Measurements from ENCODE around the gene AHNAK.

AHNAK gene

DNA sequence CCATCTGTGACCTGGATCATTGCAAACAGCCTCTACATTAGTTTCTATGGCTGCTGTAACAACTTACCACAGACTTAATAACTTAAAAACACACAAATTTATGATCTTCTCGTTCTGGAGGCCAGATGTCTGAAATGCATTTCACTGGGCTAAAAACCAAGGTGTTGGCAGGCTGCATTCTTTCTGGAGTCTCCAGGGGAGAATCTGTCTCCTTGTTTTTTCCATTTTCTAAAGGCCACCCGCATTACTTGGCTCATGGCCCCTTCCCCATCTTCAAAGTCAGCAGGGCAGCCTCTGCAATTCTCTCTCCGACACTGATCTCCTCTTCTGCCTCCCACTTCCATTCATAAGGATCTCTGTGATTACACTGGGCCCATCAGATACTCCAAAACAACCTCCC lies 116.2 kb downstream of the AHNAK start:
- no peak for TF ChIP-seq SIN3A (IDR thresholded peaks at IDR 0.05; ENCODE audit: borderline replicate concordance, insufficient read depth, low read length)
- TF ChIP-seq FOXP2 (optimal IDR thresholded peaks at IDR 0.05; ENCODE audit: borderline replicate concordance, extremely low read depth, extremely low read length, insufficient read depth): no peak
- TF ChIP-seq REST (IDR thresholded peaks at IDR 0.05; ENCODE audit: insufficient read depth in 1 of 2, low read depth in 2 of 2, low read length in 2 of 2): no peak
- TF ChIP-seq POLR2AphosphoS5 (IDR thresholded peaks at IDR 0.05; ENCODE audit: low read depth, low read length): no peak
- no peak for TF ChIP-seq TAF1 (IDR thresholded peaks at IDR 0.05; ENCODE audit: borderline replicate concordance, insufficient read depth, low read length)

- TF ChIP-seq SIN3A (IDR thresholded peaks at IDR 0.05; ENCODE audit: borderline replicate concordance, insufficient read depth, low read length): no peak
Observed at GRCh38 chr11:62428871-62429560, 117.6 kb downstream of the AHNAK start.

- TF ChIP-seq REST (IDR thresholded peaks at IDR 0.05; ENCODE audit: insufficient read depth in 1 of 2, low read depth in 2 of 2, low read length in 2 of 2) (no peak), SIN3A (IDR thresholded peaks at IDR 0.05; ENCODE audit: borderline replicate concordance, insufficient read depth, low read length) (peak; percentile 52; the same call in 1 of the 2 replicates)
Observed at GRCh38 chr11:62427630-62428233, 118.9 kb downstream of the AHNAK start.

DNA sequence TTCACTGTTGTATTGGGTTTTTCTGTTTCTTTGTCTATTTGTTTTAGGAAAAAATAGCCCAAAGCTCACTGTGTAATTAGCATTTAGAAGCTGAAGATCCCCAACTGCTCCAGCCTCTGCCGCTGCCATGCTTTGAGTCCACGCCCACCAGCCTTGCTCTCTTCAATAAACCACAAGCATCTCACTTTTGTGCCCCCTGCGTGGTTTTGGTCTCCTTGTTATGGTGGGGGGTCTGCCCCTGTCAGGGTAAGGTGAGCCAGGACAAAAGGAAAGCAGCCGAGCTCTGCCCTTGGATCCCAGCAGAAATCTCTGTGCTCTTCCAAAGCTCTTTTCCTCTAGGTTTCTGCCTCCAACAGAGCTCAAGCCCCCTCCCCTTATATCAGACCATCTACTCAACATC lies 123.6 kb downstream of the AHNAK start:
- TF ChIP-seq REST (IDR thresholded peaks at IDR 0.05; ENCODE audit: insufficient read depth in 1 of 2, low read depth in 2 of 2, low read length in 2 of 2): no peak
- TF ChIP-seq SIN3A (IDR thresholded peaks at IDR 0.05; ENCODE audit: borderline replicate concordance, insufficient read depth, low read length): no peak
- no peak for TF ChIP-seq POLR2AphosphoS5 (IDR thresholded peaks at IDR 0.05; ENCODE audit: low read depth, low read length)
- no peak for TF ChIP-seq TAF1 (IDR thresholded peaks at IDR 0.05; ENCODE audit: borderline replicate concordance, insufficient read depth, low read length)
- TF ChIP-seq FOXP2 (optimal IDR thresholded peaks at IDR 0.05; ENCODE audit: borderline replicate concordance, extremely low read depth, extremely low read length, insufficient read depth): no peak

- TF ChIP-seq SIN3A (IDR thresholded peaks at IDR 0.05; ENCODE audit: borderline replicate concordance, insufficient read depth, low read length): no peak
- no peak for TF ChIP-seq POLR2AphosphoS5 (IDR thresholded peaks at IDR 0.05; ENCODE audit: low read depth, low read length)
- no peak for TF ChIP-seq FOXP2 (optimal IDR thresholded peaks at IDR 0.05; ENCODE audit: borderline replicate concordance, extremely low read depth, extremely low read length, insufficient read depth)
- no peak for TF ChIP-seq TAF1 (IDR thresholded peaks at IDR 0.05; ENCODE audit: borderline replicate concordance, insufficient read depth, low read length)
- TF ChIP-seq REST (IDR thresholded peaks at IDR 0.05; ENCODE audit: insufficient read depth in 1 of 2, low read depth in 2 of 2, low read length in 2 of 2): no peak
Observed at GRCh38 chr11:62421996-62422395, 124.6 kb downstream of the AHNAK start.
